Karpas-422 (cell line): ENCODE measurements around the gene CTDSP1. TPM values are rescaled to one million over a fixed set of nuclear protein-coding genes. Genes with fewer than 3 reads are reported as not detected.

Experiments used
- DNase-seq: peaks from one replicate; pipeline ENCODE4 v3.0.0-alpha.2; 2015
- H2AFZ ChIP-seq: fragments of 200-600 bp; sonication (generic); 2 replicates; pipeline ENCODE4 v1.6.1; 2014; ENCODE audit warnings: antibody characterized with exemption, low read length, mixed read lengths
- H3K27ac ChIP-seq: fragments of 200-600 bp; sonication (generic); 2 replicates; pipeline ENCODE4 v1.5.1; 2014; ENCODE audit warnings: mild to moderate bottlenecking, low read length, moderate library complexity
- H3K27me3 ChIP-seq: fragments of 200-600 bp; sonication (generic); 2 replicates; pipeline ENCODE4 v1.6.1; 2014; ENCODE audit warnings: low read length, mixed read lengths
- H3K36me3 ChIP-seq: fragments of 200-600 bp; sonication (generic); 2 replicates; pipeline ENCODE4 v1.6.1; 2014; ENCODE audit warnings: low read length, mixed read lengths; ENCODE audit not compliant: insufficient read depth
- H3K4me1 ChIP-seq: fragments of 200-600 bp; sonication (generic); 2 replicates; pipeline ENCODE4 v1.6.1; 2014; ENCODE audit warnings: mild to moderate bottlenecking, low read length, mixed read lengths
- H3K4me2 ChIP-seq: fragments of 200-600 bp; sonication (generic); 2 replicates; pipeline ENCODE4 v1.6.1; 2014; ENCODE audit warnings: low read length, low read depth, mild to moderate bottlenecking; ENCODE audit not compliant: poor library complexity, severe bottlenecking
- H3K4me3 ChIP-seq: fragments of 200-600 bp; sonication (generic); 2 replicates; pipeline ENCODE4 v1.5.1; 2014; ENCODE audit warnings: mild to moderate bottlenecking, antibody characterized with exemption, low read length, mixed read lengths
- H3K79me2 ChIP-seq: fragments of 200-600 bp; sonication (generic); 2 replicates; pipeline ENCODE4 v1.6.1; 2014; ENCODE audit warnings: mild to moderate bottlenecking, low read length, mixed read lengths
- H3K9ac ChIP-seq: fragments of 200-600 bp; sonication (generic); 2 replicates; pipeline ENCODE4 v1.6.0; 2014; ENCODE audit warnings: low read length
- H3K9me2 ChIP-seq: fragments of 200-600 bp; sonication (generic), shearing (Covaris generic); replicated peaks from 2 replicates; pipeline ENCODE4 v1.6.0; 2014; ENCODE audit warnings: mild to moderate bottlenecking, low read length, moderate library complexity; ENCODE audit not compliant: insufficient read depth
- H3K9me3 ChIP-seq: fragments of 300-700, 200-600 bp; sonication (generic); 2 replicates; pipeline ENCODE4 v1.6.1; 2014; ENCODE audit warnings: low read length, mixed read lengths
- H4K20me1 ChIP-seq: fragments of 200-600 bp; sonication (generic); 2 replicates; pipeline ENCODE4 v1.6.1; 2014; ENCODE audit warnings: mild to moderate bottlenecking, antibody characterized with exemption, low read length, low read depth; ENCODE audit not compliant: insufficient read depth
- total RNA-seq: library from RNA; depleted of rRNA; stranded (reverse); fragments of >200 nt; shearing (Covaris generic); gene quantifications from 2 replicates; pipeline ENCODE4 v1.2.3, GENCODE V29; 2014; ENCODE audit warnings: low replicate concordance; rRNA removed

CTDSP1 gene
- 46.3 and 72.6 TPM in 2 replicates for total RNA-seq

GRCh38 chr2:218399391-218400166, at the start of gene CTDSP1:
Gene CTDSP1, plus strand, starts transcription at chr2:218399868. Its CDS starts 223 bp downstream, at chr2:218400091.
- H3K79me2 ChIP-seq: peaks cover 25% of the 10 kb centered on the region
- H3K9me2 ChIP-seq: no peaks in the 10 kb centered on the region
- no peaks in the 10 kb centered on the region for H3K9me3 ChIP-seq
- peaks cover 12% of the 10 kb centered on the region; the same call in 1 of the 2 replicates for H3K36me3 ChIP-seq
- peak within 1 kb of the TSS; percentile 97 for H3K9ac ChIP-seq
- H3K27me3 ChIP-seq: no peaks in the 10 kb centered on the region
- peak within 1 kb of the TSS; percentile 94 for H3K4me3 ChIP-seq
- peaks cover 61% of the 10 kb centered on the region for H3K4me1 ChIP-seq
- no peaks in the 10 kb centered on the region for H4K20me1 ChIP-seq
- peak; percentile 98 for DNase-seq
- H2AFZ ChIP-seq: peak within 1 kb of the TSS; percentile 99
- H3K27ac ChIP-seq: peak within 1 kb of the TSS; percentile 86
- H3K4me2 ChIP-seq: peak within 1 kb of the TSS; percentile 95

GRCh38 chr2:218354045-218354444, 45.6 kb upstream of the CTDSP1 start:
- no peaks in the 10 kb centered on the region for H3K4me1 ChIP-seq
- peaks cover 7% of the 10 kb centered on the region for H3K9me3 ChIP-seq
- H3K4me3 ChIP-seq: no peak overlapping the region
- H3K9me2 ChIP-seq: no peaks in the 10 kb centered on the region
- no peaks in the 10 kb centered on the region for H3K79me2 ChIP-seq
- no peak overlapping the region for H3K4me2 ChIP-seq
- H3K9ac ChIP-seq: no peak overlapping the region
- no peak overlapping the region for H2AFZ ChIP-seq
- no peaks in the 10 kb centered on the region; the same call in 1 of the 2 replicates for H3K36me3 ChIP-seq
- H4K20me1 ChIP-seq: no peaks in the 10 kb centered on the region
- H3K27ac ChIP-seq: no peak overlapping the region
- no peak for DNase-seq
- no peaks in the 10 kb centered on the region for H3K27me3 ChIP-seq

GRCh38 chr2:218354850-218355443, 44.7 kb upstream of the CTDSP1 start:
- no peaks in the 10 kb centered on the region for H3K27me3 ChIP-seq
- no peak overlapping the region for H3K4me2 ChIP-seq
- no peak overlapping the region for H3K9ac ChIP-seq

GRCh38 chr2:218357236-218358177, 42.2 kb upstream of the CTDSP1 start:
- Histone ChIP-seq H3K4me1 (no peaks in the 10 kb centered on the region), H3K36me3 (no peaks in the 10 kb centered on the region), H3K9me3 (no peaks in the 10 kb centered on the region), H3K27ac (no peak overlapping the region), H3K27me3 (no peaks in the 10 kb centered on the region), H4K20me1 (no peaks in the 10 kb centered on the region), H3K9me2 (no peaks in the 10 kb centered on the region), H3K4me3 (no peak overlapping the region), H3K79me2 (no peaks in the 10 kb centered on the region), H3K4me2 (no peak overlapping the region), H2AFZ (no peak overlapping the region), H3K9ac (no peak overlapping the region)
- DNase-seq: no peak

More at GRCh38 chr2:218354850-218355443, 44.7 kb upstream of the CTDSP1 start:
- Histone ChIP-seq H3K27ac (no peak overlapping the region), H3K4me3 (no peak overlapping the region), H3K79me2 (no peaks in the 10 kb centered on the region), H4K20me1 (no peaks in the 10 kb centered on the region), H3K36me3 (no peaks in the 10 kb centered on the region; the same call in 1 of the 2 replicates), H3K9me2 (no peaks in the 10 kb centered on the region), H2AFZ (no peak overlapping the region), H3K4me1 (no peaks in the 10 kb centered on the region), H3K9me3 (peaks cover 7% of the 10 kb centered on the region)
- DNase-seq: no peak

GRCh38 chr2:218360453-218360852, 39.2 kb upstream of the CTDSP1 start:
- H3K4me3 ChIP-seq: no peak overlapping the region
- no peak for DNase-seq
- H3K9ac ChIP-seq: no peak overlapping the region

GRCh38 chr2:218362606-218363005, 37.1 kb upstream of the CTDSP1 start:
- no peak overlapping the region for H3K9ac ChIP-seq
- H3K9me3 ChIP-seq: no peaks in the 10 kb centered on the region
- H2AFZ ChIP-seq: no peak overlapping the region
- H3K4me3 ChIP-seq: no peak overlapping the region
- H3K27ac ChIP-seq: no peak overlapping the region
- H4K20me1 ChIP-seq: no peaks in the 10 kb centered on the region
- no peaks in the 10 kb centered on the region; the same call in 1 of the 2 replicates for H3K27me3 ChIP-seq
- no peaks in the 10 kb centered on the region for H3K79me2 ChIP-seq
- no peak overlapping the region for H3K4me2 ChIP-seq
- DNase-seq: no peak
- no peaks in the 10 kb centered on the region for H3K36me3 ChIP-seq
- H3K9me2 ChIP-seq: no peaks in the 10 kb centered on the region
- peaks cover 6% of the 10 kb centered on the region for H3K4me1 ChIP-seq

More at GRCh38 chr2:218360453-218360852, 39.2 kb upstream of the CTDSP1 start:
- Histone ChIP-seq H3K9me2 (no peaks in the 10 kb centered on the region), H3K4me2 (no peak overlapping the region), H3K36me3 (no peaks in the 10 kb centered on the region), H3K27ac (no peak overlapping the region), H2AFZ (no peak overlapping the region), H3K4me1 (no peaks in the 10 kb centered on the region), H3K27me3 (no peaks in the 10 kb centered on the region), H4K20me1 (no peaks in the 10 kb centered on the region), H3K79me2 (no peaks in the 10 kb centered on the region), H3K9me3 (no peaks in the 10 kb centered on the region)

- Histone ChIP-seq H3K4me2 (no peak overlapping the region), H2AFZ (no peak overlapping the region)
Observed at GRCh38 chr2:218363736-218364135, 35.9 kb upstream of the CTDSP1 start.

More at GRCh38 chr2:218363736-218364135, 35.9 kb upstream of the CTDSP1 start:
- no peaks in the 10 kb centered on the region for H3K79me2 ChIP-seq
- no peaks in the 10 kb centered on the region for H3K36me3 ChIP-seq
- peaks cover 17% of the 10 kb centered on the region for H3K4me1 ChIP-seq
- H3K4me3 ChIP-seq: no peak overlapping the region
- no peak for DNase-seq
- no peak overlapping the region for H3K9ac ChIP-seq
- no peaks in the 10 kb centered on the region for H3K9me2 ChIP-seq
- no peak overlapping the region for H3K27ac ChIP-seq
- no peaks in the 10 kb centered on the region; the same call in 1 of the 2 replicates for H3K27me3 ChIP-seq
- no peaks in the 10 kb centered on the region for H3K9me3 ChIP-seq
- H4K20me1 ChIP-seq: no peaks in the 10 kb centered on the region
